Ascending aorta (tissue), 2 donors: ENCODE results near the gene AKAP6. TPM values are rescaled to one million over a fixed set of nuclear protein-coding genes. Genes with fewer than 3 reads are reported as not detected.
A peak's percentile ranks its signal among the peaks of the same experiment; 100 is the strongest.

ENCODE experiments used
- DNase-seq, 2 donors: peaks; one replicate each; pipeline ENCODE4 v3.0.0-alpha.2; 2019; ENCODE audit warnings: low spot score in 2 of 2
- H3K27ac ChIP-seq, 2 donors: fragments of 200-600 bp; sonication (generic); one replicate each; pipeline ENCODE4 v1.5.1; 2016 to 2017; ENCODE audit warnings: mild to moderate bottlenecking in 1 of 2
- H3K27me3 ChIP-seq: fragments of 200-600 bp; sonication (generic); one replicate; pipeline ENCODE4 v1.5.1; 2017
- H3K36me3 ChIP-seq, 2 donors: fragments of 200-600 bp; sonication (generic); one replicate each; pipeline ENCODE4 v1.5.1; 2016
- H3K4me1 ChIP-seq, 2 donors: fragments of 200-600 bp; sonication (generic); one replicate each; pipeline ENCODE4 v1.5.1; 2016 to 2017; ENCODE audit warnings: mild to moderate bottlenecking in 1 of 2
- H3K4me3 ChIP-seq, 2 donors: fragments of 200-600 bp; sonication (generic); one replicate each; pipeline ENCODE4 v1.5.1; 2016 to 2017; ENCODE audit warnings: mild to moderate bottlenecking in 1 of 2
- H3K9me3 ChIP-seq, 2 donors: fragments of 200-600 bp; sonication (generic); one replicate each; pipeline ENCODE4 v1.5.1; 2016
- intact Hi-C: fragments of 100-400 bp; cut with DNase I; formaldehyde crosslinking; loops from one replicate; pipeline ENCODE4 v1.15.1; 2023
- total RNA-seq: library from RNA; depleted of rRNA; stranded (reverse); fragments of >200 nt; gene quantifications from one replicate; pipeline ENCODE4 v1.1.0, GENCODE V29; 2016
- TF ChIP-seq, protein P1 (sequence below), 3 experiments: fragments of 200-600 bp in 2 of 3; fragments of 450-650 bp in 1 of 3; sonication (generic) in 2 of 3; IDR thresholded peaks; one replicate each; pipeline ENCODE4 v1.5.1; 2016 to 2019; ENCODE audit warnings: antibody characterized with exemption in 3 of 3, mild to moderate bottlenecking in 1 of 3, moderate library complexity in 1 of 3

The AKAP6 gene
- total RNA-seq, 1 donor from 2014 or later = 21.1 TPM

DNA sequence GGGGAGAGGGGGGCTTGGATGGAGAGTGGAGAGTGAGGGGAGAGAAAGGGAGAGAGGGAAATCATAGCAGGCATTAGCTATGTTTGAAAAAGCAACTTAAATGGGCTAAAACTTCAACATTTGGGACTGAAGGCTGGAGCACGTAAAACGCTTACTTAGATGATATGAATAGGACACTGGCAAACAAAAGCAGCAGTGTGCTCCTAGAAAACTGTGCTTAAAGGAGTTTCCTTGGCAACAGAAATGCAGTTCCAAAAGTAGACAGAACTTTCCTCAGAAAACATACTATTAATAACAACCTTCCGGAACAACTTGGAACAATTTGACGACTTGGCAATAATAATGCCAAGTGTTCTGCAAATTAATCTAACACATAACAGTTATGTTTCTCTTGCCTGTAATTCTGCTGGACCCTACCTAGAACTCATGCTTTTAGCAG lies 374.1 kb downstream of the AKAP6 start:
- Histone ChIP-seq H3K4me3 (peak overlapping the region; percentile 23 to 38), H3K27me3 (no peaks in the 10 kb centered on the region), H3K36me3 (no peaks in the 10 kb centered on the region), H3K27ac (peak overlapping the region; percentile 83 to 88), H3K4me1 (peaks cover 0 to 42% of the 10 kb centered on the region in 2 donors), H3K9me3 (no peaks in the 10 kb centered on the region)
- TF ChIP-seq, protein P1, sequence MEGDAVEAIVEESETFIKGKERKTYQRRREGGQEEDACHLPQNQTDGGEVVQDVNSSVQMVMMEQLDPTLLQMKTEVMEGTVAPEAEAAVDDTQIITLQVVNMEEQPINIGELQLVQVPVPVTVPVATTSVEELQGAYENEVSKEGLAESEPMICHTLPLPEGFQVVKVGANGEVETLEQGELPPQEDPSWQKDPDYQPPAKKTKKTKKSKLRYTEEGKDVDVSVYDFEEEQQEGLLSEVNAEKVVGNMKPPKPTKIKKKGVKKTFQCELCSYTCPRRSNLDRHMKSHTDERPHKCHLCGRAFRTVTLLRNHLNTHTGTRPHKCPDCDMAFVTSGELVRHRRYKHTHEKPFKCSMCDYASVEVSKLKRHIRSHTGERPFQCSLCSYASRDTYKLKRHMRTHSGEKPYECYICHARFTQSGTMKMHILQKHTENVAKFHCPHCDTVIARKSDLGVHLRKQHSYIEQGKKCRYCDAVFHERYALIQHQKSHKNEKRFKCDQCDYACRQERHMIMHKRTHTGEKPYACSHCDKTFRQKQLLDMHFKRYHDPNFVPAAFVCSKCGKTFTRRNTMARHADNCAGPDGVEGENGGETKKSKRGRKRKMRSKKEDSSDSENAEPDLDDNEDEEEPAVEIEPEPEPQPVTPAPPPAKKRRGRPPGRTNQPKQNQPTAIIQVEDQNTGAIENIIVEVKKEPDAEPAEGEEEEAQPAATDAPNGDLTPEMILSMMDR (IDR thresholded peaks at IDR 0.05) = no peak
- peak in 1 of 2 donors; percentile 63 for DNase-seq
- intact Hi-C loops = loop anchor here (2.0 to 10.0 kb wide), 3 partner anchors 96 to 232 kb away; partner anchors contain the start of gene NPAS3

DNA sequence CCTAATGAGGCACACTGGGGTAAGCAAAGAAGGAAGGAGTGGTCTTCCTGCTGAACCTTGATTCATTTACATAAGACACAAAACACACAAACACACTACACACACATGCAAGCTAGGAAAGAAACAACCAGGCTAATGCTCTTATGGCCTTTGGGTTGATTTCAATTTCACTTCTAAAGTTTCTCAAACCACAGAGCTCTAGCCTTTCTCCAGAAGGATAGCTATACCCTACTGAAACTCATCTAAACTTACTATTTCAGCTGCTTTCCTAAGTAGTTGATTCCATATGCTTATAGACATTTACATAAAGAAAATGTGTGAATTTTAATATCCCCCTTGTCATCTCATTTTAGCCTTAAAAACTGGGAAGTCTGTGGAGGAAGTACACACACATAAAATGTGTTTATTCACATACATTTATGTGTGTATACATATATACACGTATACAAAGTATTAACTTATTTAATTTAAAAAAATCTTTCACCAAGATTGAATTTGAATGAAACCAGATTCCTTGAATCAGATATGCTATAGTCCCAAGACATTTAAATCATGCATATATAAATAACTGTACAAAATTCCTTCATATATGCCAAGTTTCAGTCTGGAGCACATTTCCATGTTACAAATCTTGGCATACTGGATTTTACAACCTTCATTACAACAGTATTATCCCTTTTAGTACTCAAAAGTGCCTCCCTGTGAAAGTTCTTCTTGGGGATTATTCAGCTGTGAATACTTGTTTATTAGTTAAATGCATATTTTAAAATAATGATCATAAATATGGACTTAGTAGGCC lies 377.8 kb downstream of the AKAP6 start:
- Histone ChIP-seq H3K4me1 (peaks cover 0 to 46% of the 10 kb centered on the region in 2 donors), H3K27ac (peak overlapping the region; percentile 39 to 81), H3K27me3 (no peaks in the 10 kb centered on the region), H3K36me3 (no peaks in the 10 kb centered on the region), H3K4me3 (no peak overlapping the region), H3K9me3 (no peaks in the 10 kb centered on the region)
- no peak for DNase-seq
- TF ChIP-seq, protein P1 (IDR thresholded peaks at IDR 0.05) = no peak
- intact Hi-C loops = loop anchor here (10.0 kb wide), 1 partner anchor 228 kb away; the partner anchor contains the start of gene NPAS3

- intact Hi-C loops = loop anchor here (10.0 kb wide), 1 partner anchor 227 kb away; the partner anchor contains the start of gene NPAS3
- Histone ChIP-seq H3K27ac (peak overlapping the region; percentile 39 to 81), H3K4me1 (peaks cover 0 to 38% of the 10 kb centered on the region in 2 donors), H3K9me3 (no peaks in the 10 kb centered on the region), H3K36me3 (no peaks in the 10 kb centered on the region), H3K27me3 (no peaks in the 10 kb centered on the region), H3K4me3 (no peak overlapping the region)
- no peak for DNase-seq
- TF ChIP-seq, protein P1 (IDR thresholded peaks at IDR 0.05) = no peak
Observed at GRCh38 chr14:32707742-32708500, 378.8 kb downstream of the AKAP6 start.

DNA sequence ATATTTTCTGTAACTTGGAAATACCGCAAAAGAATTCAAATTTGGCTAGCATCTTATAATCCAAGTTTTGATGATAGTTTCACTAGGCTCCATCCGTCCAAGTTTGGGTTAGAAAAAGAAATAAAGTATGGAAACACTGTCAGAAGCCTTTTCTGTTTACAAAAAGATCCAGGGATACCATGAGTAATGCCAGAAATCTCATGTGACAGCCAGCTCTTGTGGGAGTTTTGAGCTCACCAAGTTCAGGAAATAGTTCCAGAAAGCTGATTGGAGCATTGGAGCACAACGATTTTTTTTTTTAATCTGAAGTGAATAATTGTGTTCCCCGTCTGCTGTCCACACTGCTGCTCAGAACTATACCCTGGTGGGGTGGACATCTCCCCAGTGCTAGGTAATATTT lies 379.9 kb downstream of the AKAP6 start:
- TF ChIP-seq, protein P1 (IDR thresholded peaks at IDR 0.05) = no peak
- intact Hi-C loops = loop anchor here (10.0 kb wide), 1 partner anchor 226 kb away; the partner anchor contains the start of gene NPAS3
- Histone ChIP-seq H3K4me1 (peaks cover 0 to 29% of the 10 kb centered on the region in 2 donors), H3K27ac (peak overlapping the region; percentile 54 to 81), H3K4me3 (no peak overlapping the region), H3K9me3 (no peaks in the 10 kb centered on the region), H3K36me3 (no peaks in the 10 kb centered on the region), H3K27me3 (no peaks in the 10 kb centered on the region)
- DNase-seq = peak in 1 of 2 donors; percentile 66

- Histone ChIP-seq H3K4me3 (peak overlapping the region in 1 of 2 donors; percentile 3), H3K36me3 (no peaks in the 10 kb centered on the region), H3K27me3 (no peaks in the 10 kb centered on the region), H3K9me3 (no peaks in the 10 kb centered on the region), H3K4me1 (peaks cover 0 to 28% of the 10 kb centered on the region in 2 donors), H3K27ac (peak overlapping the region in 1 of 2 donors; percentile 81)
- TF ChIP-seq, protein P1 (IDR thresholded peaks at IDR 0.05) = no peak
- intact Hi-C loops = loop anchor here (5.0 kb wide), 1 partner anchor 133 kb away; no protein-coding TSS in a partner anchor
- no peak for DNase-seq
Observed at GRCh38 chr14:32710231-32710671, 381.2 kb downstream of the AKAP6 start.
